ENCODE results near the gene GPR31. TPM values are rescaled to one million over a fixed set of nuclear protein-coding genes. Genes with fewer than 3 reads are reported as not detected.

Gene GPR31
- total RNA-seq, 1 experiment from 2014 or later, result not detected

DNA sequence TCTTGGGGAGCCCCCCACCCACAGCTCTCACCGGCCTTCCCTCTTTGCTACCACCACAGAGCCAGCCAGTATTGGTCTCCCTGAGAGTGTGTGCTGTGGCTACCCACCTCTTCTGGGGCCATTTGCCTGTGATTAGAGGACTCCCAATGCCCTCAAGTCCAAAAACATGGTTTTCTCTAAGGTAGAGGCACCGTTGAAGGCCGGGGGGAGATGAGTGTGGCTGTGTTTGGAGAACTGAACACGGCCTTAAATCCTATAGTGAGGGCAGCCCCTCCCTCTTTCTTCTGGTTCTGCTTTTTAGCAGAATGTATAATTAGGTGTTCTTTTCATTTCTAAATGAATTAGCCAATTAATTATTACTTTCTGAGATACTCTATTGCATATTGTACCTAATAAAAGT, 32.4 kb downstream of the GPR31 start:
- Histone ChIP-seq H3K4me1 (ENCODE audit: insufficient read depth, low read length) (no peaks in the 10 kb centered on the region), H4K8ac (replicated peaks; ENCODE audit: insufficient read length, low read depth, low read length) (no peak overlapping the region), H3T11ph (ENCODE audit: low read length) (no peak overlapping the region), H2BK20ac (ENCODE audit: low read depth, low read length, poor library complexity, severe bottlenecking) (no peak overlapping the region), H4K5ac (ENCODE audit: insufficient read length, low read depth, low read length) (no peak overlapping the region), H3K14ac (ENCODE audit: insufficient read depth, low read length) (no peak overlapping the region), H4K20me1 (ENCODE audit: control insufficient read depth, insufficient read depth, insufficient read length) (no peaks in the 10 kb centered on the region), H2BK12ac (ENCODE audit: insufficient read length, low read depth, low read length) (no peak overlapping the region), H4K91ac (ENCODE audit: insufficient read length, low read depth, low read length) (no peak overlapping the region), H3K79me1 (ENCODE audit: insufficient read depth, low read depth, low read length, poor library complexity, severe bottlenecking) (no peaks in the 10 kb centered on the region), H3K4ac (ENCODE audit: low read depth, low read length) (no peak overlapping the region), H3K23ac (ENCODE audit: insufficient read length, low read depth, low read length) (no peak overlapping the region), H2BK5ac (ENCODE audit: insufficient read length, low read length) (no peak overlapping the region), H2BK120ac (ENCODE audit: low read depth, low read length, poor library complexity, severe bottlenecking) (no peak overlapping the region), H3K4me2 (ENCODE audit: insufficient read depth, insufficient read length, low read length) (no peak overlapping the region), H3K79me2 (ENCODE audit: insufficient read depth, low read length) (no peaks in the 10 kb centered on the region), H3K27ac (ENCODE audit: insufficient read length, low read depth, low read length) (no peak overlapping the region), H3K27me3 (ENCODE audit: insufficient read depth, low read length) (no peaks in the 10 kb centered on the region), H3K9me3 (ENCODE audit: control insufficient read depth, low read depth, low read length) (no peaks in the 10 kb centered on the region), H3K18ac (ENCODE audit: insufficient read length, low read depth, low read length) (no peak overlapping the region), H3K23me2 (ENCODE audit: insufficient read length, low read depth, low read length, poor library complexity, severe bottlenecking) (no peaks in the 10 kb centered on the region), H2AK5ac (ENCODE audit: insufficient read length, low read length) (no peak overlapping the region), H2AFZ (ENCODE audit: low read length) (no peak overlapping the region), H3K56ac (ENCODE audit: insufficient read length, low read depth, low read length) (no peak overlapping the region), H2BK15ac (ENCODE audit: low read depth, low read length) (no peak overlapping the region), H3K9ac (ENCODE audit: extremely low read depth, insufficient read length, low read length) (no peak overlapping the region)
- no peak overlapping the region for H3K27ac Mint-ChIP-seq
- peaks cover 11% of the 10 kb centered on the region for H3K27me3 Mint-ChIP-seq (ENCODE audit: low read depth)
- H3K4me3 Mint-ChIP-seq, result no peak overlapping the region
- H3K36me3 Mint-ChIP-seq (ENCODE audit: insufficient read depth in 1 of 3, low read depth in 3 of 3), result peaks cover 0 to 3% (median 3%) of the 10 kb centered on the region in 3 experiments; a peak in 2 of 7 replicates
- peaks cover 6 to 17% of the 10 kb centered on the region in 2 experiments for H3K4me1 Mint-ChIP-seq
- no CpG with 5 or more reads among the region's 4 CpGs for WGBS (ENCODE audit: extremely low coverage, insufficient read length, low lambda C conversion rate)
- TF ChIP-seq, protein P1, sequence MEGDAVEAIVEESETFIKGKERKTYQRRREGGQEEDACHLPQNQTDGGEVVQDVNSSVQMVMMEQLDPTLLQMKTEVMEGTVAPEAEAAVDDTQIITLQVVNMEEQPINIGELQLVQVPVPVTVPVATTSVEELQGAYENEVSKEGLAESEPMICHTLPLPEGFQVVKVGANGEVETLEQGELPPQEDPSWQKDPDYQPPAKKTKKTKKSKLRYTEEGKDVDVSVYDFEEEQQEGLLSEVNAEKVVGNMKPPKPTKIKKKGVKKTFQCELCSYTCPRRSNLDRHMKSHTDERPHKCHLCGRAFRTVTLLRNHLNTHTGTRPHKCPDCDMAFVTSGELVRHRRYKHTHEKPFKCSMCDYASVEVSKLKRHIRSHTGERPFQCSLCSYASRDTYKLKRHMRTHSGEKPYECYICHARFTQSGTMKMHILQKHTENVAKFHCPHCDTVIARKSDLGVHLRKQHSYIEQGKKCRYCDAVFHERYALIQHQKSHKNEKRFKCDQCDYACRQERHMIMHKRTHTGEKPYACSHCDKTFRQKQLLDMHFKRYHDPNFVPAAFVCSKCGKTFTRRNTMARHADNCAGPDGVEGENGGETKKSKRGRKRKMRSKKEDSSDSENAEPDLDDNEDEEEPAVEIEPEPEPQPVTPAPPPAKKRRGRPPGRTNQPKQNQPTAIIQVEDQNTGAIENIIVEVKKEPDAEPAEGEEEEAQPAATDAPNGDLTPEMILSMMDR (conservative IDR thresholded peaks at IDR 0.05), result no peak
- DNase-seq, result no peak
- H3K9me3 Mint-ChIP-seq, result peaks cover 0 to 8% of the 10 kb centered on the region in 2 experiments; a peak in 2 of 5 replicates

Measured in H9 (cell line).